NCI-H524 treated with DMSO at 0.1 percent for 48 hours (cell line): ENCODE measurements around the gene MAPT.
"Not testable (repeated sequence)": the region's sequence is repeated elsewhere in the genome, so short reads cannot be mapped to it uniquely, and the experiment has no call there.

Experiments used
- DNase-seq: peaks from one replicate; lab custom pipeline; 2025; lab: John Stamatoyannopoulos, UW

The MAPT gene

GRCh38 chr17:45952814-45953320 is 58.5 kb downstream of the MAPT start:
- DNase-seq: no peak

GRCh38 chr17:45953561-45953960 is 59.2 kb downstream of the MAPT start:
- DNase-seq: no peak

GRCh38 chr17:45954914-45955313 is 60.6 kb downstream of the MAPT start:
- DNase-seq: no peak

- no peak for DNase-seq
Measured at GRCh38 chr17:45955326-45955725, 61.0 kb downstream of the MAPT start.

GRCh38 chr17:45956090-45956489 is 61.7 kb downstream of the MAPT start:
- DNase-seq: no peak

GRCh38 chr17:45956746-45957145 is 62.4 kb downstream of the MAPT start:
- DNase-seq: not testable (repeated sequence)

GRCh38 chr17:45958307-45958706 is 64.0 kb downstream of the MAPT start:
- no peak for DNase-seq

GRCh38 chr17:45958994-45959665 is 64.8 kb downstream of the MAPT start:
- no peak for DNase-seq

- DNase-seq: no peak
Measured at GRCh38 chr17:45960311-45960710, 66.0 kb downstream of the MAPT start.

GRCh38 chr17:45961206-45961605 is 66.9 kb downstream of the MAPT start:
- no peak for DNase-seq

GRCh38 chr17:45962221-45962972 is 68.0 kb downstream of the MAPT start:
- no peak for DNase-seq

- DNase-seq: no peak
Measured at GRCh38 chr17:45963283-45963682, 68.9 kb downstream of the MAPT start.

GRCh38 chr17:45963889-45964288 is 69.5 kb downstream of the MAPT start:
- DNase-seq: no peak

- DNase-seq: no peak
Measured at GRCh38 chr17:45964634-45965033, 70.3 kb downstream of the MAPT start.

GRCh38 chr17:45965812-45966211 is 71.5 kb downstream of the MAPT start:
- no peak for DNase-seq

- DNase-seq: no peak
Measured at GRCh38 chr17:45966606-45967280, 72.4 kb downstream of the MAPT start.

GRCh38 chr17:45967378-45967777 is 73.0 kb downstream of the MAPT start:
- DNase-seq: no peak

GRCh38 chr17:45968732-45969131 is 74.4 kb downstream of the MAPT start:
- DNase-seq: no peak

GRCh38 chr17:45969726-45970125 is 75.4 kb downstream of the MAPT start:
- DNase-seq: no peak

- no peak for DNase-seq
Measured at GRCh38 chr17:45970659-45971058, 76.3 kb downstream of the MAPT start.

GRCh38 chr17:45971698-45972141 is 77.4 kb downstream of the MAPT start:
- no peak for DNase-seq

GRCh38 chr17:45972531-45972930 is 78.2 kb downstream of the MAPT start:
- no peak for DNase-seq
